ENCODE results near the gene DEFB129.

Gene DEFB129

DNA sequence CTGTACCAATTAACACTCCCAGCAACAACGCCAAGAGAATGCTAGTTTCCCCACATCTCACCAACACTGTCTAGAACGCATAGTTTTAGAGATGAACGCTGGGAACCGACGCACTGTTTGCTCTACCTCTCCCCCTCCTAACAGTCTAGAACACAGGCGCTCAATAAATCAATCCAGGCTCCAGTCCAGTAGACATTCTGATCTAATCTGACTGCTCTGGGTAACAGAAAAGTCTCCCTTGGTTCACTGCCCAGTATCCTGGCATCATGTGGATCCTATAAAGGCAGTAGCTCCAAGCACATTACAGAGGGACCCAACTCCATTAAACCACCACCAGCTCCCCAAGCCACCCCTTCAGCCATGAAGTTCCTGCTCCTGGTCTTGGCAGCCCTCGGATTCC is 30.4 kb downstream of the DEFB129 start, which contains the start of gene DEFB132:
Gene DEFB132 (plus strand): TSS at position 306 of the 400 bp plus-strand sequence. CDS start 55 bp downstream, at position 361.
- no peak for DNase-seq

DNA sequence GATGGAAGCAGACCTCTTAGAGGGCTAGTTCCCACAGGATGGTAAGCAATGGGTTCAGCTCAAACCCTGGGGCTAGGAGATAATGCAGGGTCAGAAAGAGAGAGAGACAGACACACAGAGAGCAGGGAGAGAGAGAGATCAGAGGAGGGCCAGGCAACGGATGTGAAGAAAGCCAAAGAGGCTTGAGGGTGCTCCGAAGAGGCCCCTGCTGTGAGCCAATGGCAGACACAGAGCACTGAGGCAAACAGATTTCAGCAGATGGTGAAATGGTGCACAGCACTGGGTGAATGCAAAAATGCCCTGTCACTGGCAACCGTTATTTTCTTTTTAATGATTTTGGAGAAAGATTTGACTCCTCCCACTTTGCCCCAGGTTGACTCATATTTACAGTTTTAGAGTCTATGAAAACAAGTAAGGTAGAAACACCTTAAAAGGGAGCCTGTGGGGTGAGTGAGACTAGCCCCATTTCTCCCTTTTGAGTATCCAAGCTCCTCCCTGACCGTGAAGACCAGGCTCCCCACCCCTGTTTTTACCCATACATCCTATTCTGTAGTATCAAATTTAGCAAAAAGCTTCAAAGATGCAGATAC is 31.3 kb downstream of the DEFB129 start:
- no peak for DNase-seq

DNA sequence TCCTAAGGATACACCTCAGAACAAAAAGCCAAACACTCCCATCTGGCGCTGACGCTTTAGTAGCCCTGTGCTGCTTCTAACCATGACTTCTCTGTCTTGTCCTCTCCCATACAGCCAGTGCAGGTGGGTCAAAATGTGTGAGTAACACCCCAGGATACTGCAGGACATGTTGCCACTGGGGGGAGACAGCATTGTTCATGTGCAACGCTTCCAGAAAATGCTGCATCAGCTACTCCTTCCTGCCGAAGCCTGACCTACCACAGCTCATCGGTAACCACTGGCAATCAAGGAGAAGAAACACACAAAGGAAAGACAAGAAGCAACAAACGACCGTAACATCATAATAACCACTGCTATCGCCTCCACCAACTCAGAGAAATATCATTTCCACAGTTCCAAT is 31.9 kb downstream of the DEFB129 start:
- no peak for DNase-seq

DNA sequence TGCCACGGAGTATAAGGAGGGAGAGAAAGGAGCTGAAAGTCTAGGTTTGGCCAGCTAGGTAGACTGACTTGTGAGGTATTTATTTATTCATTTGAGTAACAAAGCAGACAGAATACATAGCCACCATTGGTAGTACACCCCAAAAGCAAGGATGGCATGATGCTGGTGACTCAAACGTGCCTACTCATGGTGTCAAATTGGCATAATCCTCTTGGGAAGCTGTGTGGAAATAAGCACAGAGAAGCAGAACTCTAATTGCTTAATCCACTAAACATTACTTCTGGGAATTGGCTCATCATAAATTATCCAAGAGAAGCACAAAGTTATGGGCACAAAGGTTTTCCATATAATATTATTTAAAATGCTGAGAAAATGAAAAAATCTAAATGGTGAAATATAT is 32.9 kb downstream of the DEFB129 start:
- DNase-seq = no peak

DNA sequence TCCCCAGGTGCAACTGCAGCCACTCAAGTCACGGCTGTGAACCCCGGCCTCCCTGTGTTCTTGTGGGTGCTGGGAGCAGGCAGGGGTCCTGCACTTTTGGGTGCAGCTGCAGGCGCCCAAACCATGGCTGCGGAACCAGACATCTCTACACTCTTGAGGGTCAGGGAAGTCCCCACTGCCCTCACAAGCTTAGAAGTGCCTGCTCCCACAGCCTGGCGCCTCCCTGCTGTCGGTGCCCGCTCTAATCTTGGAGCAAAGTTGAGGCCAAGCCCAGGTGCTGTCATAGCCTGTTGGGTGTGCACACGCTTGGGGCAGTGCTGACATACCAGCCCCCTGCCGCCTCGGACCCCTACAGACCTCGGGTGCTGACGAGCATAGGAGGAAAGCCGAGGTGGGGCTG is 36.6 kb downstream of the DEFB129 start:
- no peak for DNase-seq

DNA sequence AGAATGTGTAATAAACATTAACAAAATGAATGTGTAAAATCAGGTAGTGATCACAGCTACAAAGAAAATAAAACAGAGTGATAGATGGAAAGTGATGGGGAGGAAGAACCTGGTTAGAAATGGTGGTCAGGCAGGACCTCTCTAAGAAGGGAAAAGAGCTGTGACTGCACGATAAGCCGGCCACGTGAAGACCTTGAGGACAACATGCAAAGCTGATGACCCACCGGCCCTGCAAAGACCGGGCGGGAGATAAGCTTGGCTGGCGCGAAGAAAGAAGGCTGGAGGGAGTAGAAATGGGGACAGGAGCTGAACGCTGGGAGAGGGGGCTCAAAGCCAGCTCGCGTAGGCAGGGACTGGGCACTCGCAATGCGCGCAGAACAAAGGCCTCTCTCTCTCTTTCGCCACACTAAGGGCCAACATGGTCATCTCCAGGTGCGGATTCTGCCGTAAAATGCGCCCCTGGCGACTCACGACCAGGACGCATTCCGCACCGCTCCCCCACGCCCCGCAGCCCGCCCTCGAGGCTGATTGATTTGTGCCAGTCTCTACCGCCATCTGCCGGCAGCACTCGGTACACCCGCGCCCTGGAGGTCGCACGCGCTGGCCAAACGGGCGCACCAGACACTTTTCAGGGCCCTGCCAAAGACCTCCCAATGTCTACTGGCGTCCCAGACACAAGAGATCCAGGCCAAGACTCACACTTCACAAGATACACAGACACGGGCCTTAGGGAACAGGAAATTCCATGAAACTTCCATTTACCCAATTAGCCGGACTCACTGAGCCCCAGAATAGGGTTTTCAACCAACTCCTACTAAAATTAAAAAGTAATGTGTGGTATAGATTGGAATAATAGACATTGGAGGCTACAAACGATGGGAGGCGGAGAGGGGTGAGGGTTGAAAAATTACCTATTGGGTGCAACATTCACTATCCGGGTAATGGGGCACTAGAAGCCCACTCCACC is 39.8 kb downstream of the DEFB129 start:
- DNase-seq = peak in 1 of 2 experiments; percentile 18

DNA sequence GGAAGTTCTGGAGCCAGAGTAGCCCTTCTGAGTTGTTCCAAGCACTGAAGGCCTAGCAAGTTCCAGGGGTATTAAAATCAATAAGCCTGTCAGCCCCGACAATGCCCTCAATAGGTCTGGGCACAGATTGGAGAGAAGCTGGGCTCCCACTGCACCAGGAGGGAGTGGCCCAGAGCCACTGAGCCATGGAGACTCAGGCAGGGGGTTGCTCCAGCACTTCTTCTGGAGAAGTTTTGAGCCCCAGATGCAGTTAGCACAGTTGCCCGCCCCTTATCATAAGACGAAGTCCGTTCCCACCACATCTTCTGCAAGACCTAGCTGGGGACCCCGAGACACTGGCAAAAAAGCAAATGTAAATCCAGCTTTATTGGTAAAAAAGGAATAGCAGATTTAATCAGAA is 43.5 kb downstream of the DEFB129 start:
- DNase-seq = no peak

DNA sequence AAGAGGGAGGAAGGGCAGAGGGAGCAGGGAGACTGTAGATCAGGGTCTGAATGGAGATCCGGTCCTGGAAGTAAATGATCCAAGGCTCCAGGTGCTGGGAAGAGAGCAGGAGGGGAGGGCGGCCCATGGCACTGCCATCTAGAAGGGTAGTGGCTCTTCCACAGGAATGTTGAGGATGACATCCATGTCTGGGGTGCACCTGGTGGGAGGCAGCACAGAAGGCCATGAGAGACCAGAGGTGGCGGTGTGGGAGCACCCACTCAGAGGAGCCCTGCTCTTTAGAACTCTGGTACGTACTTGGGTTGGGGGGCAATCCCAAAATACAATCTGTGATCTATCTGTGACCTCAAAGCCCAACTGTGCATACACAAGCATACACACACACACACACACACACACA is 44.0 kb downstream of the DEFB129 start:
- DNase-seq = no peak

DNA sequence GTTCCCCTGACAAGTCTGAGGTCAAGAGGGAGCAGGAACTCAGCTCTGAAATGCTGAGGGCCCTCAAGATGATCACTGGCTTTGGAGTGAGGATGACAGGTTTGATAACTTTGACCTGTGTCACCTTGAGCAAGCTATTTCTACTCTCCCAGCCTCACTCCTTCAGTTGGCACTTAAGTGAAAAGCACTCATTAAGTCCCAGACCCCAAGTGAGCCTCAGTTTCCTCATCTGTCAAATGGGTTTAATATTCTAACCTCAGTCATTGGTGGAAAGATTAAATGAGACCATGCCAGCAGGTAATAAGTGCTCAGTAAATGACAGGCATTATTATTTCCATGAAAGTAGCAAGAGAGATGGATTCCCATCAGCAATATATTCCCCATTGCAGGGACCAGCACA is 44.5 kb downstream of the DEFB129 start:
- no peak for DNase-seq

DNA sequence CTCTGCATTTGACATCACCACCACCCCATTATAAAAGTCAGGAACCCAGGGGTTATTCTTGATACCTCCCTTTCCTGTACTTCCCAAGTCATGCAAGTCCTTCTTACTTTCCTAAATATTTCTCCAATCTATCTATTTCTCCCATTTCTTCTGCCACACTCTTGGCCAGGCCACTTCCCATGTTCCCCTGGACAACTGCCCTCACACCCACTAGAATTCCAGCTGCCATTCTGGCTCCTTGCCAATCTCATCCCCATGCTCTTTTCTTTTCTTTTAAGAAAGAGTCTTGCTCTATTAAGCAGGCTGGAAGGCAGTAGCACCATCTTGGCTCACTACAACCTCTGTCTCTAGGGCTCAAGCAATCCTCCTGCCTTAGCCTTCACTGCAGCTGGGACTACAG is 45.7 kb downstream of the DEFB129 start:
- DNase-seq = no peak

DNA sequence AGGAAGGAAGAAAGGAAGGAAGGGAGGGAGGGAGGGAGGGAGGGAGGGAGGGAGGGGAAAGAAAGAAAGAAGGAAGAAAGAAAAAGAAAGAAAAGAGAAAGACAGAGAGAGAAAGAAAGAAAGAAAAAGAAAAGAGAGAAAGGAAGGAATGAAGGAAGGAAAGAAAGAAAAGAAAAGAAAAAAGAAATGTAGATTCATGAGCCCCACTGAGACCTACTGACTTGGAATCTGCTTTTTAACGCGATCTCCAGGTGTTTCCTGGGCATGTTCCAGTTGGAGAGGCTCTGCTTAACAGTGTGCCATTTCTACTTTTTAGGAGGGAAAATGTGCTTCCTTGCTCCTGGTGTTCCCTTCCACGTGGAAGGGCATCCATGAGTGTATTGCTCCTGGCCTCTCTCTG is 46.8 kb downstream of the DEFB129 start:
- DNase-seq = no peak

DNA sequence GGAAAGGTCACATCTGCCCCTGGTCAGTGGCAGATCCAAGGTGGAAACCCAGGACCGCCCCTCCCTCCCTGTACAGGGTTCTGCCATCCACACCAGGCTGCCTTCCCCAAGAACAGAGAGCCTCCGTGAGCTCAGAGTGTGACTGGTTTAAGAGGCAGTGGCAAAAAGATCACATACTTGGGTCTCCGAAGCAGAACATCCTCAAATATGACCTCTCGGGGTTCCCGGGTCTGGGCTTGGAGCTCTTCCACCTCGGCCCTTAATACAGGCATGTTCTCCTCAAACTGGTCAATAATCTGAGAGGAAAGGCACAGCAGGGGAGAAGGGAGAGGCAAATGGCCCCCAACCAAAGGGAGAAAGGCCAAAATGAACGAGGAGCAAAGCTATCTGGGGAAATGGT is 48.7 kb downstream of the DEFB129 start:
- DNase-seq = no peak

DNA sequence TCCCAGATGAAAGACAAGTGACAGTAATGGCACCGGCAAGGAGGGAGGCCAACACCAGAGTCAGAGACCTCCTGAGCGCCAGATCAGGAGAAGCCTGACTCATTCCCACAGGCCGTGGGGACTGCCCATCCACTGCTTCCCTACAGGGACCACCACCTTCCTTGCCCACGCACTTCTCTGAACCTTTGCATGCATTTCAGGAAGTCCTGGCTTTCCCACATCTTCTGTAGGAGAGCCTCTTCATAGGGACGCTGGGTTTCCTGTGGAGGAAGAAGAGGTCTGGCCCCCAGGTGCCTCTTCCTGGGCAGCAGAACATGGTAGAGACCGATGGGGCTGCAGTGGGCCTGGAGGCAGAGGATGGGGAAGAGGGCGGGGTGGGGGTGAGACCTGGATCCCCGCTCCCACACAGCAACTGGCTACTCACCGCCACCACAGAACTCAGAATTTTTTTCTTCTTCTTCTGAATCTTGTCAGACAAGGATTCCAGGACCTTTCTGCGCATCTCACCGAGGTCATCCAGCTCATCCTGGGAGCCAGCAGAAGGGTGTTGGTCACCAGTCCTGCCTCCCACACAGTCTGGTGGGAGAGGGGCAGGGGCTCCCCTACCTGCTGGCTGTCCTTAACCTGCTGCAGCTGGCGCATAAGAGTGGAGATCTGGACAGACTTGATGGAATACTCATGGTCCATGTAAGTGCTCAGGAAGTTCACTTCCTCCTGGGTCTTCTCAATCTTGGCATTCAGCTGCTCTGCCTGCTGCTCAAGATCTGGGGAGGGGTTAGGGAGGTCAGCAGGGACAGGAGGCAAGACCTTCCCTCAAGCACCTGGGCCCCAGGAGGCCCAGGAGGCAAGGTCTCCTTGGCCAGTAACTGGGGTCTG is 49.8 kb downstream of the DEFB129 start:
- DNase-seq = no peak

DNA sequence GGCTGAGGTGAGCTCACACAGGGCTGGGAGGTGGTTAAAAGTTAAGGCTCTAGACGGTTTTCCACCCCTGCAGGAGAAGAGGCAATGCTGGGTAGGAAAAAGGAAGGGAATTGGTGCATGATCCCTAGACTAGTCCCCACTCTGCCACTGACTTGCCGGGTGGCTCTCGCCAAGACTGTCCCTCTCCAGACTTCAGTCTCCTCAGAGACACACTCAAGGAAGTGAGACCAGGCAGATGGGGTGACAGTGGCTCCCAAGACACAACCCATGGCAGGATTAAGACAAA is 50.4 kb downstream of the DEFB129 start:
- DNase-seq = no peak

DNA sequence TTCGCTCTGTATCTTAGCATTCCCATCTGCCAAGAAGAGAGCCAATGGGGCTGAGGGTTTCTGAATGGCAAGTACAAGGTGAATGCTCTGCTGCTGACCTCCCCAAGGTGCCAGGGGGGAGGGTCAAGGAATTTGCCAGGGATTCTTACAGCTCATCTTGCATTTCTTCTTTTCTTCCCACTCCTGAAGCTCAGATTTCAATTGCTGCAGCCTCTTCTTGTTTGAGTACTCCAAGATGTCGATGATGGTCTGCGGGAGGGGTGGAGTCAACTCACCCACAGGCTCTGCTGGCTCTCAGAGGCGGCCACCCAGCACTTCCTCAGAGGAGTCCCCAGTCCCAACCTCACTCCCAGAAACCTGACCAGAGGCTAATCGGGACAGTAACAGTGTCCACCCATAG is 51.1 kb downstream of the DEFB129 start:
- no peak for DNase-seq

DNA sequence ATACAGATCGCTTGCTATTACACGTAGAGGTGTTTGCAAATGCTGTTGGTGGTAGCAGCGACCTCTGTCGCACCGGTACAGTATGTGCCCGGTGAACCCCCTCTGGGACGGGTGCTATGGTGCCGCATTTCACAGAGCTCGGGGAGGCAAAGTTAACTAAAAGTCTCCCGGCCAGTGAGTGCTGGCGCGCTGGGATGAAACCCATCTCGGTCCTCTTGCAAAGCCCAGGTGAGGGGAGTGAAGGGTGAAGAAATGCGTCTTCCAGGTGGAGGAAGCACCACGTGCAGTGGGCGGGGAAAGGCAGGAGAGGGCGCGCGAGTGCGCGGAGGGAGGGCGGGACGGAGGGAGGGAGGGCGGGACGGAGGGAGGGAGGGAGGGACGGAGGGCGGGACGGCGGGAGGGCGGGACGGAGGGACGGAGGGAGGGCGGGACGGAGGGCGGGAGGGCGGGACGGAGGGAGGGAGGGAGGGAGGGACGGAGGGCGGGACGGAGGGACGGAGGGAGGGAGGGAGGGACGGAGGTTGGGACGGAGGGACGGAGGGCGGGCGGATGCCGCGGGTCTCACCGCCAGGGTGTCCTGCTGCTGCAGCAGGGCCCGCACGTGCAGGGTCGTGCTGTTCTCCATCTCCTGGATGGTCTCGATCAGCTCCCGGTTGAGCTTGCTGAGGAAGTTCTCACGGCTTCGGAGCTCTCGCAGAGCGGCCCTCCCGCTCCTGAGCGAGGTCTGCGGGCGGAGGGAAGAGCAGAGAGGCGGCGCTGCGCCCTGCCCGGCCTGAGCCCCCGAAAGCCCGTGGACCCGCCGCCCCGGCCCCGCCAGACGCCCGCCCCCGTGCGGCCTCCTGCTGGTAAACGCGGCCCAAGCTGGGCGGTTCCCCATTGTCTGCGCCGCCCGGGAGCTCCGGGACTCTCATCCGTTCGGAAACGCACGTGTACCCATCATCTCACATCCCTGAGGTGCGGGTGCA is 51.8 kb downstream of the DEFB129 start:
- DNase-seq = no peak
